Tibial nerve (tissue), 3 donors: ENCODE data around the gene DLEU7.

ENCODE experiments used
- POLR2A ChIP-seq, 2 donors: fragments of 450-650 bp; IDR thresholded peaks; one replicate each; pipeline ENCODE4 v1.6.1; 2017; ENCODE audit warnings: antibody characterized with exemption in 2 of 2, mild to moderate bottlenecking in 2 of 2, moderate library complexity in 2 of 2
- TF ChIP-seq, protein P1 (sequence below), 5 experiments: fragments of 200-600 bp in 3 of 5; fragments of 450-650 bp in 2 of 5; sonication (generic) in 3 of 5; IDR thresholded peaks; one replicate each; pipeline ENCODE4 v1.5.1; 2016 to 2019; ENCODE audit warnings: antibody characterized with exemption in 5 of 5, mild to moderate bottlenecking in 3 of 5, moderate library complexity in 2 of 5

- TF ChIP-seq POLR2A (IDR thresholded peaks at IDR 0.05): no peak
- TF ChIP-seq, protein P1, sequence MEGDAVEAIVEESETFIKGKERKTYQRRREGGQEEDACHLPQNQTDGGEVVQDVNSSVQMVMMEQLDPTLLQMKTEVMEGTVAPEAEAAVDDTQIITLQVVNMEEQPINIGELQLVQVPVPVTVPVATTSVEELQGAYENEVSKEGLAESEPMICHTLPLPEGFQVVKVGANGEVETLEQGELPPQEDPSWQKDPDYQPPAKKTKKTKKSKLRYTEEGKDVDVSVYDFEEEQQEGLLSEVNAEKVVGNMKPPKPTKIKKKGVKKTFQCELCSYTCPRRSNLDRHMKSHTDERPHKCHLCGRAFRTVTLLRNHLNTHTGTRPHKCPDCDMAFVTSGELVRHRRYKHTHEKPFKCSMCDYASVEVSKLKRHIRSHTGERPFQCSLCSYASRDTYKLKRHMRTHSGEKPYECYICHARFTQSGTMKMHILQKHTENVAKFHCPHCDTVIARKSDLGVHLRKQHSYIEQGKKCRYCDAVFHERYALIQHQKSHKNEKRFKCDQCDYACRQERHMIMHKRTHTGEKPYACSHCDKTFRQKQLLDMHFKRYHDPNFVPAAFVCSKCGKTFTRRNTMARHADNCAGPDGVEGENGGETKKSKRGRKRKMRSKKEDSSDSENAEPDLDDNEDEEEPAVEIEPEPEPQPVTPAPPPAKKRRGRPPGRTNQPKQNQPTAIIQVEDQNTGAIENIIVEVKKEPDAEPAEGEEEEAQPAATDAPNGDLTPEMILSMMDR (IDR thresholded peaks at IDR 0.05): no peak
Observed at GRCh38 chr13:50838031-50838430, 5.5 kb downstream of the DLEU7 start.
